ENCODE measurements around the gene SPTB. TPM values are rescaled to one million over a fixed set of nuclear protein-coding genes. Genes with fewer than 3 reads are reported as not detected.

The SPTB gene
- total RNA-seq, 1 donor from 2014 or later = 3.0 TPM

DNA sequence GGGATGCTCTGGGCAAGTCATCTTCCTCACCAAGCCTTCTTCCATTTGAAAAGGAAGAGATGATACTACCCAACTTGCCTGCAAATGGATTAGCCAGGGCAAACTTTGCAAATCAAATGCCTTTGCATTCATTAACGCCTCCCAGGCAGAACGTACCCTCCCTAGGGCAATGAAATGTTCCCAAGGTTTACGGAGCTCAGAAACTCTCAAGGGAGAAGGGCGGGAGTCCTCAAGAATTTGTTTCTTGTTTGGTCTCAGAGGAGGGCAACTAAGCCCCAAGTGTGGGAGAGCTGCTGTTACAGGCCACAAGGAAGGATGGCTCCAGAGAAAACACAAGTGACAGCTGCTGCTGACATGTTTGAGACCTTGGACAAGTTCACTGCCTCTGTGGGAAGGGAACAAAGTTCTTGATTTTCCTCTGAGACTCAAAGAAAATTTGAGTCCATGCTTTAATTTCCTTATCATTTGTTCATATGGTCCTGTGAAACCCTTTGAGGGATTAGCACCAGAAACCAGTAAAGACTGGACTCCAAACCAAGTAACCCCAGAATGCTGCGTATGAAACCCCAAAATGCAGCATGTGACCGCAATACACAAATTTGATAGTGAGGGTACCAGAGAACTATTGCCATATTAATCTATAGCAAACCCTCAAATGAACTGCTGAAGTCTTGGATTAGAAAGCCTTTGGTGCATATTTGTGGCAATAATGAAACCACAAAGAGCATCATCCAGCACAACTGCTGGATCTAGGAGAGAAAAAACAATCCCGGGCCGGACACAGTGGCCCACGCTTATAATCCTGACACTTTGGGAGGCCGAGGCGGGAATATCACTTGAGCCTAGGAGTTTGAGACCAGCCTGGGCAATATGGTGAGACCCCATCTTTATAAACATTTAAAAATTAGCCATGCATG, 22.9 kb downstream of the SPTB start:
- H3K27me3 ChIP-seq = peaks cover 5% of the 10 kb centered on the region
- H3K27ac ChIP-seq = no peak overlapping the region
- no peaks in the 10 kb centered on the region for H3K4me1 ChIP-seq
- DNase-seq (no peak), ATAC-seq (no peak)
- no peak overlapping the region for H3K4me3 ChIP-seq
- TF ChIP-seq, protein P1, sequence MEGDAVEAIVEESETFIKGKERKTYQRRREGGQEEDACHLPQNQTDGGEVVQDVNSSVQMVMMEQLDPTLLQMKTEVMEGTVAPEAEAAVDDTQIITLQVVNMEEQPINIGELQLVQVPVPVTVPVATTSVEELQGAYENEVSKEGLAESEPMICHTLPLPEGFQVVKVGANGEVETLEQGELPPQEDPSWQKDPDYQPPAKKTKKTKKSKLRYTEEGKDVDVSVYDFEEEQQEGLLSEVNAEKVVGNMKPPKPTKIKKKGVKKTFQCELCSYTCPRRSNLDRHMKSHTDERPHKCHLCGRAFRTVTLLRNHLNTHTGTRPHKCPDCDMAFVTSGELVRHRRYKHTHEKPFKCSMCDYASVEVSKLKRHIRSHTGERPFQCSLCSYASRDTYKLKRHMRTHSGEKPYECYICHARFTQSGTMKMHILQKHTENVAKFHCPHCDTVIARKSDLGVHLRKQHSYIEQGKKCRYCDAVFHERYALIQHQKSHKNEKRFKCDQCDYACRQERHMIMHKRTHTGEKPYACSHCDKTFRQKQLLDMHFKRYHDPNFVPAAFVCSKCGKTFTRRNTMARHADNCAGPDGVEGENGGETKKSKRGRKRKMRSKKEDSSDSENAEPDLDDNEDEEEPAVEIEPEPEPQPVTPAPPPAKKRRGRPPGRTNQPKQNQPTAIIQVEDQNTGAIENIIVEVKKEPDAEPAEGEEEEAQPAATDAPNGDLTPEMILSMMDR (IDR thresholded peaks at IDR 0.05) = no peak
- H3K36me3 ChIP-seq = no peaks in the 10 kb centered on the region
- intact Hi-C loops (cut with DNase I) = no loop called here
- no peaks in the 10 kb centered on the region for H3K9me3 ChIP-seq

DNA sequence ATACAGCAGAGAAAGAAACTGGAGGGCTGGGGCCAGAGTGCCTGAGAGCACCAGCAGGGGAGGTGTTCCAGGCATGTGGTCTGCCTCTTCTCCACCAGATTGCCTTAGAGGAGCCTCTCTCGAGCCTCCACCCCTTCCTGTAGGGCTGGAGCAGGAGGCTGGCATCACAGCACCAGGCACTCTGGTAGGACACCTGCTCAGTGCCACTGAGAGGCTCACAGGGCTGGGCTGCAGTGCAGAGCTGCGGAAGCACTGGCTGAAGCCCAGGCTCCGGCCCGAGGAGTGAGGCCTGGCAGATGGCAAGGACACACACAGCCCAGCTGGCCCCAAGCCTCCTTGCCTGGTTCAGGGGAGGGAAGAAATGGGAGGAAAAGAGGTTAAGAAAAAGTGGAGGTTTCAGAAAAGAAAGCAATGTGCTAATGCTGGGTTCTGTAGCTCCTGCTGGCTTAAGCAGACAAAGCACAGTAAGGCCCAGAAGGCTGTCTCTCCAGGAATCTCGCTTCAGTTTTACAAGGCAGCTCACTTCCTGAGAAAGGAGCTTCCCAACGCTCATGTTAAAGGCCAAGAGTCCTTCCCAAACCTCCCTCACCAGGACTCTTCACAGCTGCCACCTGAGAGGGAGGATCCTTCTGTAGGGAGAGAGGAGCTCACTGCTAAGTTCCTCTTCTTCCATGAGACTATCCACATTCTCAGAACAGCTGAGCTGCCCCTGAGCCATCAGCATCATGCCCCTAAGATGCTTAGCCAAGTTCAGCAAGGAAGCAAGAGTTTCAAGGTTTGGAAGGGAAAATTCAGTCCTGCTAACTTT, 23.8 kb downstream of the SPTB start:
- no peak overlapping the region for H3K27ac ChIP-seq
- H3K36me3 ChIP-seq = no peaks in the 10 kb centered on the region
- DNase-seq (no peak), ATAC-seq (no peak)
- H3K4me1 ChIP-seq = no peaks in the 10 kb centered on the region
- peaks cover 5% of the 10 kb centered on the region for H3K27me3 ChIP-seq
- no peaks in the 10 kb centered on the region for H3K9me3 ChIP-seq
- TF ChIP-seq, protein P1 (IDR thresholded peaks at IDR 0.05) = no peak
- intact Hi-C loops (cut with DNase I) = no loop called here
- no peak overlapping the region for H3K4me3 ChIP-seq

DNA sequence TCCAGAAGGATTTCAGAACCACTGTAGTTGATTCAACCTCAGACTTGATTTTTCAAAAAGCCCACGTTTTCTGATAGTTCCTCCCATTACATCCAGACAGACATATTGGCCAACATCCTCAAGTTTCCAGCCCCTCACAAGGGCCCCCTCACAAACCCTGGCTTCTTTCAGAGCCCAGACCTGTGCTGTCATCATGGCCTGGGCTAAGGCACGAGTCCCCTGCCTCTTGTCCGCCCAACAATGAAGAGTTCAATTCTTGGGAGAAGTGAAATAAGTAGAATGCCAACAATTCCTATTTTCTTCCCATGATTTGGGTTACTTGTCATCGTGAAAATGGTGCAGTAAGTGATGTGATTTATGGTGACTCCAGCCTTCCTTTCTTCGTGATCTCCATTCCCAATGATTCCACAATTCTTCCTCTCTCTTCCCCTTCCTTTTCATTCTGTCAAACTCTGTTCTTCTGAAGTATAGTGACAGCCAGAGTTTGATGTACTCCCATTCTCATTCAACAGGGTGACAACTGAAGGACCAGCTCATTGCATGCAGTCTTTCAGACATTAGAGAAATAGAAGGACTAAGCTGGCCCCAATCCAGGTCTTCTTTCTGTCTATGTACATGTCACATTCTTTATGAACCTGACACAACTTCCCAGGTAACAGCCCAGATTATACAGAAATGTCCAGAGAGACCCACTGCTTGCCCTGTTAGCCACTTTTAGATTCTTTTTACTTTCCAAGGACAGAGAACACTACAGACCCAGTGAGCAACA, 29.2 kb downstream of the SPTB start:
- intact Hi-C loops (cut with DNase I) = no loop called here
- Histone ChIP-seq H3K36me3 (no peaks in the 10 kb centered on the region), H3K27me3 (no peaks in the 10 kb centered on the region), H3K27ac (no peak overlapping the region), H3K4me3 (no peak overlapping the region), H3K9me3 (no peaks in the 10 kb centered on the region), H3K4me1 (no peaks in the 10 kb centered on the region)
- DNase-seq = no peak
- no peak for ATAC-seq
- TF ChIP-seq, protein P1 (IDR thresholded peaks at IDR 0.05) = no peak

DNA sequence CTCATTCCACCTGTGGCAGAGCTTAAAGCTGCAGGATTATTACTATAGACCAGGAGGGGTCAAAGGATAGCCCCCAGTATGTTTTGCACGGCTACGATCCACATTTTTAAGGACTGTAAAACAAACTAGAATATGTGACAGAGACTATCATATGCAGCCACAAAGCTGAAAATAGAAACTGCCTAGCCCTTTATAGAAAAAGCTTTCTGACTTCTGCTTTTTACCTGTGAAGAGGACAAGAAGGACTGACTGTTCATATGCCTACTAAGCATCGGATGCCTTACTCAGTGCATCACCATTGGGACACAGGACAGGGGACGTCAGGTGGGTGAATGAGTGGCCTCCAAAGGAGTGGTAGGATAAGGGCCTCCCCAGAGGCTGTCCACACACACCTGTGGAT, 29.8 kb downstream of the SPTB start:
- Histone ChIP-seq H3K27me3 (no peaks in the 10 kb centered on the region), H3K4me3 (no peak overlapping the region), H3K9me3 (no peaks in the 10 kb centered on the region), H3K4me1 (no peaks in the 10 kb centered on the region), H3K36me3 (no peaks in the 10 kb centered on the region), H3K27ac (no peak overlapping the region)
- intact Hi-C loops (cut with DNase I) = no loop called here
- TF ChIP-seq, protein P1 (IDR thresholded peaks at IDR 0.05) = no peak
- no peak for ATAC-seq
- DNase-seq = no peak

DNA sequence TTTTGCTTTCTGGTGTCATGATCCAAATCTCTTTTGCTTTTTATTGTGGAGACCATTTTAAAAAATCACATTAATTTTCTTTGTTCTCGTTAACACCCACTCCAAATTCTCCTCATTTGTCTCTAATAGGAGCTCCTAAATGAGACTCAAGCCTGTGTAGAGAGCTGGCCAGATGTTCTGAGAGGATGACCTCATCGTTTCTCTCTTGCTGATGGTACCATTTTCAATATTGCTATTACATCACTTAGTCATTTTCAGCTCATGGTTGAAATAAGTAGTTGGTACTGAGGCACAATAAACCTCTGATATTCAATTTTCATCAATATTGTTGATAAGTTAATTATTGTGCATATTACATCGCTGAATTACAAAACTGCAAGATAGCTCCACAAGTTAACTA, 31.5 kb downstream of the SPTB start:
- ATAC-seq = no peak
- TF ChIP-seq, protein P1 (IDR thresholded peaks at IDR 0.05) = no peak
- Histone ChIP-seq H3K36me3 (no peaks in the 10 kb centered on the region), H3K4me3 (no peak overlapping the region), H3K4me1 (no peaks in the 10 kb centered on the region), H3K27ac (no peak overlapping the region), H3K27me3 (no peaks in the 10 kb centered on the region), H3K9me3 (no peaks in the 10 kb centered on the region)
- no peak for DNase-seq
- intact Hi-C loops (cut with DNase I) = no loop called here
